ENCODE results near the gene RAET1L. TPM values are rescaled to one million over a fixed set of nuclear protein-coding genes. Genes with fewer than 3 reads are reported as not detected.

The RAET1L gene
- total and polyA plus RNA-seq, 9 of the 15 experiments (the other 6 are each of a cell fraction or from before 2014, with no cell fraction given) = not detected

DNA sequence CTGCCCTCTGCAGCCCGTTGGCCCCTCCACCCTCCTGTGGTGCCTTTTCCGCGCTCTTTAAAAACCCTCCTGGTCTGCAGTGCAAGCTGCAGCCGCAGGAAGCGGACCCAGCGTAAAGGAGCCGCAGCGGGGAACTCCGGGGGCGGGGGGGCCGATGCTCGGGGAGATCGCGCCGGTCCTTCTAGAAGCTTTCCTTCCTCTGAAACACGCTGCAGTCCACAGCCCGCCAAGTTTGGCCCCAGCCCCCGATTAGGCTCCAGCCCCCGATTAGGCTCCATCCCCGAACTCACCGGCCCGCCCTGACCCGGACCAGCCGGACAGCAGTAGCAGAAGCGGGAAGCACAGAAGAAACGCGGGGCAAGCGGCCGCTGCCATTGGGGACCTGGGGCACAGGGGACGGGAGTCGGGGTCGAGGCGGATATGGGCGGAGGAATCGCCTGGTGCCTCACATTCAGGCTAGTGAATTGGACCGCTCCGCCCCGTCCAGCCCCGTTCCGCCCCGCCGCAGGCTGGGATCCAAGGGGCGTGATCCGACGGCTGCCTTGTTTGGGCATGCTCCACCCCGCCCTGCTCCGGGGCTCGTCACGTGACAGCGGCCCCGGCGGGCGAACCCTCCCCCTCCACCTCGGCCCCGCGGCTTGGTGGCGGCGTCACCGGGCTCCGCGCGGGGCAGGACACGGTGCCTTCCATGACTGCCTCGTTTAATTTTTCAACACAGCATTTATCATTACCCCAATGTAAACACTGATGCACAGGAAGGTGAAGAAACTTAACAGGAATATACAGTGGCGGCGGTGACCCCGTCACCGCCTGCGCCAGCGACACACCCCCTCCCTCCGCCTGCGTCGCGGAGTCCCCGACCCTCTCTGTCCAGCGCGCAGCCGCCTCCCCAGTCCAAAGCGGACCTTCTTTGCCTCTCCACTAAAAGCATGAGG, 20.3 kb downstream of the RAET1L start (continued):
- TF ChIP-seq, protein P1, sequence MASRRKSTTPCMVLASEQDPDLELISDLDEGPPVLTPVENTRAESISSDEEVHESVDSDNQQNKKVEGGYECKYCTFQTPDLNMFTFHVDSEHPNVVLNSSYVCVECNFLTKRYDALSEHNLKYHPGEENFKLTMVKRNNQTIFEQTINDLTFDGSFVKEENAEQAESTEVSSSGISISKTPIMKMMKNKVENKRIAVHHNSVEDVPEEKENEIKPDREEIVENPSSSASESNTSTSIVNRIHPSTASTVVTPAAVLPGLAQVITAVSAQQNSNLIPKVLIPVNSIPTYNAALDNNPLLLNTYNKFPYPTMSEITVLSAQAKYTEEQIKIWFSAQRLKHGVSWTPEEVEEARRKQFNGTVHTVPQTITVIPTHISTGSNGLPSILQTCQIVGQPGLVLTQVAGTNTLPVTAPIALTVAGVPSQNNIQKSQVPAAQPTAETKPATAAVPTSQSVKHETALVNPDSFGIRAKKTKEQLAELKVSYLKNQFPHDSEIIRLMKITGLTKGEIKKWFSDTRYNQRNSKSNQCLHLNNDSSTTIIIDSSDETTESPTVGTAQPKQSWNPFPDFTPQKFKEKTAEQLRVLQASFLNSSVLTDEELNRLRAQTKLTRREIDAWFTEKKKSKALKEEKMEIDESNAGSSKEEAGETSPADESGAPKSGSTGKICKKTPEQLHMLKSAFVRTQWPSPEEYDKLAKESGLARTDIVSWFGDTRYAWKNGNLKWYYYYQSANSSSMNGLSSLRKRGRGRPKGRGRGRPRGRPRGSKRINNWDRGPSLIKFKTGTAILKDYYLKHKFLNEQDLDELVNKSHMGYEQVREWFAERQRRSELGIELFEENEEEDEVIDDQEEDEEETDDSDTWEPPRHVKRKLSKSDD (conservative IDR thresholded peaks at IDR 0.05; ENCODE audit: low read length) = 0 out of 2 replicates have a peak, but pooled peaks have one; percentile 44
- TF ChIP-seq TRIM24 (IDR thresholded peaks at IDR 0.05) (peak in 1 of 2 experiments; percentile 39; a peak in 1 of 4 replicates), COPS2 (conservative IDR thresholded peaks at IDR 0.05) (no peak), MED1 (CRISPR knock-in tag; IDR thresholded peaks at IDR 0.05; ENCODE audit: borderline replicate concordance) (no peak), ZNF766 (CRISPR knock-in tag; conservative IDR thresholded peaks at IDR 0.05) (no peak), FOXK2 (conservative IDR thresholded peaks at IDR 0.05 in 1 of 2, IDR thresholded peaks at IDR 0.05 in 1 of 2; ENCODE audit: low read depth in 2 of 2) (peak in 1 of 2 experiments; percentile 90), ELF4 (CRISPR knock-in tag; IDR thresholded peaks at IDR 0.05) (peak; percentile 55; the same call in 1 of the 2 replicates), SMAD4 (CRISPR knock-in tag; conservative IDR thresholded peaks at IDR 0.05) (0 out of 2 replicates have a peak, but pooled peaks have one; percentile 54), TCF3 (CRISPR knock-in tag; IDR thresholded peaks at IDR 0.05) (no peak), ZNF408 (CRISPR knock-in tag; IDR thresholded peaks at IDR 0.05; ENCODE audit: low read depth) (no peak), GABPA (tag; conservative IDR thresholded peaks at IDR 0.05; ENCODE audit: low read depth) (peak; percentile 69), SIN3B (IDR thresholded peaks at IDR 0.05; ENCODE audit: low read depth) (peak; percentile 58; the same call in 1 of the 2 replicates)
- TF ChIP-seq, protein P2, sequence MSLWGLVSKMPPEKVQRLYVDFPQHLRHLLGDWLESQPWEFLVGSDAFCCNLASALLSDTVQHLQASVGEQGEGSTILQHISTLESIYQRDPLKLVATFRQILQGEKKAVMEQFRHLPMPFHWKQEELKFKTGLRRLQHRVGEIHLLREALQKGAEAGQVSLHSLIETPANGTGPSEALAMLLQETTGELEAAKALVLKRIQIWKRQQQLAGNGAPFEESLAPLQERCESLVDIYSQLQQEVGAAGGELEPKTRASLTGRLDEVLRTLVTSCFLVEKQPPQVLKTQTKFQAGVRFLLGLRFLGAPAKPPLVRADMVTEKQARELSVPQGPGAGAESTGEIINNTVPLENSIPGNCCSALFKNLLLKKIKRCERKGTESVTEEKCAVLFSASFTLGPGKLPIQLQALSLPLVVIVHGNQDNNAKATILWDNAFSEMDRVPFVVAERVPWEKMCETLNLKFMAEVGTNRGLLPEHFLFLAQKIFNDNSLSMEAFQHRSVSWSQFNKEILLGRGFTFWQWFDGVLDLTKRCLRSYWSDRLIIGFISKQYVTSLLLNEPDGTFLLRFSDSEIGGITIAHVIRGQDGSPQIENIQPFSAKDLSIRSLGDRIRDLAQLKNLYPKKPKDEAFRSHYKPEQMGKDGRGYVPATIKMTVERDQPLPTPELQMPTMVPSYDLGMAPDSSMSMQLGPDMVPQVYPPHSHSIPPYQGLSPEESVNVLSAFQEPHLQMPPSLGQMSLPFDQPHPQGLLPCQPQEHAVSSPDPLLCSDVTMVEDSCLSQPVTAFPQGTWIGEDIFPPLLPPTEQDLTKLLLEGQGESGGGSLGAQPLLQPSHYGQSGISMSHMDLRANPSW (CRISPR knock-in tag; IDR thresholded peaks at IDR 0.05) = no peak
- TF ChIP-seq, protein P3, sequence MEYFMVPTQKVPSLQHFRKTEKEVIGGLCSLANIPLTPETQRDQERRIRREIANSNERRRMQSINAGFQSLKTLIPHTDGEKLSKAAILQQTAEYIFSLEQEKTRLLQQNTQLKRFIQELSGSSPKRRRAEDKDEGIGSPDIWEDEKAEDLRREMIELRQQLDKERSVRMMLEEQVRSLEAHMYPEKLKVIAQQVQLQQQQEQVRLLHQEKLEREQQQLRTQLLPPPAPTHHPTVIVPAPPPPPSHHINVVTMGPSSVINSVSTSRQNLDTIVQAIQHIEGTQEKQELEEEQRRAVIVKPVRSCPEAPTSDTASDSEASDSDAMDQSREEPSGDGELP (CRISPR knock-in tag; IDR thresholded peaks at IDR 0.05; ENCODE audit: borderline replicate concordance) = peak; percentile 70; the same call in 1 of the 2 replicates
- TF ChIP-seq, protein P4, sequence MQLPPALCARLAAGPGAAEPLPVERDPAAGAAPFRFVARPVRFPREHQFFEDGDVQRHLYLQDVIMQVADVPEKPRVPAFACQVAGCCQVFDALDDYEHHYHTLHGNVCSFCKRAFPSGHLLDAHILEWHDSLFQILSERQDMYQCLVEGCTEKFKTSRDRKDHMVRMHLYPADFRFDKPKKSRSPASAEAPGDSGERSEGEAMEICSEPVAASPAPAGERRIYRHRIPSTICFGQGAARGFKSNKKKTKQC (CRISPR knock-in tag; IDR thresholded peaks at IDR 0.05) = no peak; the same call in 1 of the 2 replicates
- TF ChIP-seq, protein P5, sequence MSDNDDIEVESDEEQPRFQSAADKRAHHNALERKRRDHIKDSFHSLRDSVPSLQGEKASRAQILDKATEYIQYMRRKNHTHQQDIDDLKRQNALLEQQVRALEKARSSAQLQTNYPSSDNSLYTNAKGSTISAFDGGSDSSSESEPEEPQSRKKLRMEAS (CRISPR knock-in tag; IDR thresholded peaks at IDR 0.05) = peak; percentile 59

Measured in K562 (cell line).